ENCODE data around the gene EFCC1.

- TF ChIP-seq CTCF (IDR thresholded peaks at IDR 0.05) (no peak), POLR2A (IDR thresholded peaks at IDR 0.05) (no peak)
Measured at GRCh38 chr3:129085818-129086217, 84.7 kb downstream of the EFCC1 start.

Data from tibial nerve (tissue), 3 donors.